ENCODE results near the gene MUC3A. TPM values are rescaled to one million over a fixed set of nuclear protein-coding genes. Genes with fewer than 3 reads are reported as not detected.

Gene MUC3A
- total and polyA plus RNA-seq, 2 of the 13 experiments (the other 11 are each of a cell fraction or from before 2014, with no cell fraction given): 0.01 TPM; not detected in 1

GRCh38 chr7:100951172-100951571, 1.8 kb downstream of the MUC3A start:
- in situ Hi-C loops (cut with HindIII; ENCODE audit: extremely low pct_ligation_motif_present, low pct_unique_long_range_greater_than_20kb) (no loop called here), intact Hi-C loops (cut with micrococcal nuclease; ENCODE audit: unreplicated experiment) (no loop called here)
- Histone ChIP-seq H3K4me2 (ENCODE audit: low read depth, low read length) (no peak overlapping the region), H3K4me3 (replicated peaks in 1 of 3; ENCODE audit: insufficient read depth in 1 of 3, low read depth in 2 of 3, low read length in 3 of 3) (no peak overlapping the region), H3K36me3 (replicated peaks in 1 of 2; ENCODE audit: control insufficient read depth in 1 of 2, insufficient read depth in 2 of 2, low read length in 2 of 2) (no peaks in the 10 kb centered on the region), H3K4me1 (ENCODE audit: insufficient read depth, low read length) (peaks cover 12% of the 10 kb centered on the region; the same call in 1 of the 2 replicates), H3K79me2 (ENCODE audit: insufficient read depth, low read length) (no peaks in the 10 kb centered on the region), H3K9me3 (ENCODE audit: low read length) (no peaks in the 10 kb centered on the region), H4K20me1 (ENCODE audit: insufficient read depth, low read length) (no peaks in the 10 kb centered on the region), H3K27ac (ENCODE audit: extremely low read length, insufficient read depth, low read length) (no peak overlapping the region), H2AFZ (ENCODE audit: low read length) (no peak overlapping the region), H3K27me3 (ENCODE audit: control insufficient read depth in 1 of 2, insufficient read depth in 2 of 2, low read length in 2 of 2) (peaks cover 2 to 18% of the 10 kb centered on the region in 2 experiments; a peak in 3 of 5 replicates), H3K9ac (ENCODE audit: insufficient read depth, low read depth, low read length) (no peak overlapping the region)
- 35% methylated on average over 6 of the region's 6 CpGs for WGBS (ENCODE audit: low lambda C conversion rate)
- ATAC-seq (no peak), FAIRE-seq (no peak), DNase-seq (ENCODE audit: low spot score) (no peak)
- CTCF ChIA-PET (ENCODE audit: low intra/inter-chr PET ratio, low total read pairs): no interaction called here
- no TSS peak for BruUV-seq (replicated peaks)
- POLR2A ChIA-PET: no interaction called here
- TF ChIP-seq ZNF589 (CRISPR knock-in tag; conservative IDR thresholded peaks at IDR 0.05) (no peak), ZNF235 (CRISPR knock-in tag; IDR thresholded peaks at IDR 0.05; ENCODE audit: borderline replicate concordance) (no peak), FOXO1 (CRISPR knock-in tag; IDR thresholded peaks at IDR 0.05) (no peak)
- TF ChIP-seq, protein P1, sequence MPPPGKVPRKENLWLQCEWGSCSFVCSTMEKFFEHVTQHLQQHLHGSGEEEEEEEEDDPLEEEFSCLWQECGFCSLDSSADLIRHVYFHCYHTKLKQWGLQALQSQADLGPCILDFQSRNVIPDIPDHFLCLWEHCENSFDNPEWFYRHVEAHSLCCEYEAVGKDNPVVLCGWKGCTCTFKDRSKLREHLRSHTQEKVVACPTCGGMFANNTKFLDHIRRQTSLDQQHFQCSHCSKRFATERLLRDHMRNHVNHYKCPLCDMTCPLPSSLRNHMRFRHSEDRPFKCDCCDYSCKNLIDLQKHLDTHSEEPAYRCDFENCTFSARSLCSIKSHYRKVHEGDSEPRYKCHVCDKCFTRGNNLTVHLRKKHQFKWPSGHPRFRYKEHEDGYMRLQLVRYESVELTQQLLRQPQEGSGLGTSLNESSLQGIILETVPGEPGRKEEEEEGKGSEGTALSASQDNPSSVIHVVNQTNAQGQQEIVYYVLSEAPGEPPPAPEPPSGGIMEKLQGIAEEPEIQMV (CRISPR knock-in tag; IDR thresholded peaks at IDR 0.05; ENCODE audit: low read depth): no peak

DNA sequence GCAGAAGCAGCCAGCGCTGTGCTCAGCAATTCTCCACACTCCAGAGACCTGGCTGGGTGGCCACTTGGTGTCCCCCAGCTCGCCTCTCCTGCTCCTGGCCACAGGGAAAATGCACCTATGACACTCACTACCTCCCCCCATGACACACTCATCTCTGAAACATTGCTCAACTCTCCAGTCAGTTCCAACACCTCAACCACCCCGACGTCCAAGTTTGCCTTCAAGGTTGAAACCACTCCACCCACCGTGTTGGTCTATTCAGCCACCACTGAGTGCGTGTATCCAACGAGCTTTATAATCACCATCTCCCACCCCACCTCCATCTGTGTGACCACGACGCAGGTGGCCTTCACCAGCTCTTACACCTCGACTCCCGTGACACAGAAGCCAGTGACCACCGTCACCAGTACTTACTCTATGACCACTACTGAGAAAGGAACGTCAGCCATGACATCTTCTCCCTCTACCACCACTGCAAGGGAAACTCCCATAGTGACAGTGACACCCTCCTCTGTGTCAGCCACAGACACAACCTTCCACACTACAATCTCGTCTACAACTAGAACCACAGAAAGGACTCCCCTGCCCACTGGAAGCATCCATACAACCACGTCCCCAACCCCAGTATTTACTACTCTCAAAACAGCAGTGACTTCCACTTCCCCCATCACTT, 2.7 kb downstream of the MUC3A start:
- Histone ChIP-seq H3K27ac (ENCODE audit: extremely low read length, insufficient read depth, low read length) (no peak overlapping the region), H3K27me3 (ENCODE audit: control insufficient read depth in 1 of 2, insufficient read depth in 2 of 2, low read length in 2 of 2) (peaks cover 2 to 11% of the 10 kb centered on the region in 2 experiments; a peak in 3 of 5 replicates), H2AFZ (ENCODE audit: low read length) (no peak overlapping the region), H3K9me3 (ENCODE audit: low read length) (no peaks in the 10 kb centered on the region), H3K4me1 (ENCODE audit: insufficient read depth, low read length) (peaks cover 12% of the 10 kb centered on the region; the same call in 1 of the 2 replicates), H3K36me3 (replicated peaks in 1 of 2; ENCODE audit: control insufficient read depth in 1 of 2, insufficient read depth in 2 of 2, low read length in 2 of 2) (no peaks in the 10 kb centered on the region), H3K4me2 (ENCODE audit: low read depth, low read length) (no peak overlapping the region), H3K4me3 (replicated peaks in 1 of 3; ENCODE audit: insufficient read depth in 1 of 3, low read depth in 2 of 3, low read length in 3 of 3) (no peak overlapping the region), H4K20me1 (ENCODE audit: insufficient read depth, low read length) (no peaks in the 10 kb centered on the region), H3K79me2 (ENCODE audit: insufficient read depth, low read length) (no peaks in the 10 kb centered on the region), H3K9ac (ENCODE audit: insufficient read depth, low read depth, low read length) (no peak overlapping the region)
- FAIRE-seq: no peak
- intact Hi-C loops (cut with micrococcal nuclease; ENCODE audit: unreplicated experiment): no loop called here
- WGBS (ENCODE audit: low lambda C conversion rate): 41% methylated on average over 15 of the region's 15 CpGs
- no peak for DNase-seq (ENCODE audit: low spot score)
- ATAC-seq: peak; percentile 16; the same call in 2 of the 3 replicates
- CTCF ChIA-PET (ENCODE audit: low intra/inter-chr PET ratio, low total read pairs): no interaction called here
- BruUV-seq (replicated peaks): no TSS peak
- in situ Hi-C loops (cut with HindIII; ENCODE audit: extremely low pct_ligation_motif_present, low pct_unique_long_range_greater_than_20kb): no loop called here
- POLR2A ChIA-PET: no interaction called here
- TF ChIP-seq CREB1 (IDR thresholded peaks at IDR 0.05): peak; percentile 18
- TF ChIP-seq CREB1 (CRISPR knock-in tag; IDR thresholded peaks at IDR 0.05): no peak
- TF ChIP-seq ZNF782 (CRISPR knock-in tag; IDR thresholded peaks at IDR 0.05; ENCODE audit: borderline replicate concordance): peak; percentile 86; the same call in 1 of the 2 replicates
- TF ChIP-seq, protein P2, sequence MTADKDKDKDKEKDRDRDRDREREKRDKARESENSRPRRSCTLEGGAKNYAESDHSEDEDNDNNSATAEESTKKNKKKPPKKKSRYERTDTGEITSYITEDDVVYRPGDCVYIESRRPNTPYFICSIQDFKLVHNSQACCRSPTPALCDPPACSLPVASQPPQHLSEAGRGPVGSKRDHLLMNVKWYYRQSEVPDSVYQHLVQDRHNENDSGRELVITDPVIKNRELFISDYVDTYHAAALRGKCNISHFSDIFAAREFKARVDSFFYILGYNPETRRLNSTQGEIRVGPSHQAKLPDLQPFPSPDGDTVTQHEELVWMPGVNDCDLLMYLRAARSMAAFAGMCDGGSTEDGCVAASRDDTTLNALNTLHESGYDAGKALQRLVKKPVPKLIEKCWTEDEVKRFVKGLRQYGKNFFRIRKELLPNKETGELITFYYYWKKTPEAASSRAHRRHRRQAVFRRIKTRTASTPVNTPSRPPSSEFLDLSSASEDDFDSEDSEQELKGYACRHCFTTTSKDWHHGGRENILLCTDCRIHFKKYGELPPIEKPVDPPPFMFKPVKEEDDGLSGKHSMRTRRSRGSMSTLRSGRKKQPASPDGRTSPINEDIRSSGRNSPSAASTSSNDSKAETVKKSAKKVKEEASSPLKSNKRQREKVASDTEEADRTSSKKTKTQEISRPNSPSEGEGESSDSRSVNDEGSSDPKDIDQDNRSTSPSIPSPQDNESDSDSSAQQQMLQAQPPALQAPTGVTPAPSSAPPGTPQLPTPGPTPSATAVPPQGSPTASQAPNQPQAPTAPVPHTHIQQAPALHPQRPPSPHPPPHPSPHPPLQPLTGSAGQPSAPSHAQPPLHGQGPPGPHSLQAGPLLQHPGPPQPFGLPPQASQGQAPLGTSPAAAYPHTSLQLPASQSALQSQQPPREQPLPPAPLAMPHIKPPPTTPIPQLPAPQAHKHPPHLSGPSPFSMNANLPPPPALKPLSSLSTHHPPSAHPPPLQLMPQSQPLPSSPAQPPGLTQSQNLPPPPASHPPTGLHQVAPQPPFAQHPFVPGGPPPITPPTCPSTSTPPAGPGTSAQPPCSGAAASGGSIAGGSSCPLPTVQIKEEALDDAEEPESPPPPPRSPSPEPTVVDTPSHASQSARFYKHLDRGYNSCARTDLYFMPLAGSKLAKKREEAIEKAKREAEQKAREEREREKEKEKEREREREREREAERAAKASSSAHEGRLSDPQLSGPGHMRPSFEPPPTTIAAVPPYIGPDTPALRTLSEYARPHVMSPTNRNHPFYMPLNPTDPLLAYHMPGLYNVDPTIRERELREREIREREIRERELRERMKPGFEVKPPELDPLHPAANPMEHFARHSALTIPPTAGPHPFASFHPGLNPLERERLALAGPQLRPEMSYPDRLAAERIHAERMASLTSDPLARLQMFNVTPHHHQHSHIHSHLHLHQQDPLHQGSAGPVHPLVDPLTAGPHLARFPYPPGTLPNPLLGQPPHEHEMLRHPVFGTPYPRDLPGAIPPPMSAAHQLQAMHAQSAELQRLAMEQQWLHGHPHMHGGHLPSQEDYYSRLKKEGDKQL (CRISPR knock-in tag; IDR thresholded peaks at IDR 0.05; ENCODE audit: low read depth): no peak
- TF ChIP-seq JUND (CRISPR knock-in tag; IDR thresholded peaks at IDR 0.05): no peak
- TF ChIP-seq CBX5 (CRISPR knock-in tag; IDR thresholded peaks at IDR 0.05; ENCODE audit: borderline replicate concordance): no peak
- TF ChIP-seq ZFAT (CRISPR knock-in tag; conservative IDR thresholded peaks at IDR 0.05): no peak
- peak; percentile 5; the same call in 1 of the 2 replicates for TF ChIP-seq CEBPB (IDR thresholded peaks at IDR 0.05; ENCODE audit: borderline replicate concordance, low read depth, low read length)

Measured in HepG2 (cell line).